Parathyroid adenoma (tissue), 2 donors: ENCODE measurements around the gene QRICH1.
"Not testable (repeated sequence)": the region's sequence is repeated elsewhere in the genome, so short reads cannot be mapped to it uniquely, and the experiment has no call there.

Source experiments
- H2AFZ ChIP-seq: fragments of 300-600 bp; sonication (generic); one replicate; pipeline ENCODE4 v1.7.0; 2017; ENCODE audit warnings: antibody characterized with exemption, mild to moderate bottlenecking
- H3K27ac ChIP-seq: fragments of 300-600 bp; sonication (generic); one replicate; pipeline ENCODE4 v1.7.0; 2017
- H3K27me3 ChIP-seq: fragments of 300-600 bp; sonication (generic); one replicate; pipeline ENCODE4 v1.7.0; 2017; ENCODE audit warnings: low read length; ENCODE audit not compliant: control insufficient read depth, insufficient read depth
- H3K36me3 ChIP-seq: fragments of 300-600 bp; sonication (generic); one replicate; pipeline ENCODE4 v1.7.0; 2017; ENCODE audit warnings: low read length; ENCODE audit not compliant: control insufficient read depth, insufficient read depth
- H3K4me1 ChIP-seq: fragments of 300-600 bp; sonication (generic); one replicate; pipeline ENCODE4 v1.7.0; 2017; ENCODE audit warnings: control low read depth
- H3K4me2 ChIP-seq: fragments of 300-600 bp; sonication (generic); one replicate; pipeline ENCODE4 v1.7.0; 2017; ENCODE audit warnings: low read length
- H3K4me3 ChIP-seq: fragments of 300-600 bp; sonication (generic); one replicate; pipeline ENCODE4 v1.7.0; 2017; ENCODE audit warnings: low read depth, low read length
- H3K79me2 ChIP-seq: fragments of 300-600 bp; sonication (generic); one replicate; pipeline ENCODE4 v1.7.0; 2017; ENCODE audit warnings: control low read depth
- H3K9ac ChIP-seq: fragments of 300-600 bp; sonication (generic); one replicate; pipeline ENCODE4 v1.7.0; 2017; ENCODE audit warnings: mild to moderate bottlenecking
- H3K9me3 ChIP-seq: fragments of 300-600 bp; sonication (generic); one replicate; pipeline ENCODE4 v1.7.0; 2017; ENCODE audit warnings: low read length; ENCODE audit not compliant: control insufficient read depth
- TF ChIP-seq, protein P1 (sequence below): fragments of 300-600 bp; sonication (generic); IDR thresholded peaks from one replicate; pipeline ENCODE4 v1.7.0; 2017; ENCODE audit warnings: antibody characterized with exemption, mild to moderate bottlenecking
- donor health status: primary hyperparathyroidism.

Gene QRICH1

GRCh38 chr3:49012441-49013017 lies 81.3 kb downstream of the QRICH1 start:
- H3K36me3 ChIP-seq, result no peaks in the 10 kb centered on the region
- TF ChIP-seq, protein P1, sequence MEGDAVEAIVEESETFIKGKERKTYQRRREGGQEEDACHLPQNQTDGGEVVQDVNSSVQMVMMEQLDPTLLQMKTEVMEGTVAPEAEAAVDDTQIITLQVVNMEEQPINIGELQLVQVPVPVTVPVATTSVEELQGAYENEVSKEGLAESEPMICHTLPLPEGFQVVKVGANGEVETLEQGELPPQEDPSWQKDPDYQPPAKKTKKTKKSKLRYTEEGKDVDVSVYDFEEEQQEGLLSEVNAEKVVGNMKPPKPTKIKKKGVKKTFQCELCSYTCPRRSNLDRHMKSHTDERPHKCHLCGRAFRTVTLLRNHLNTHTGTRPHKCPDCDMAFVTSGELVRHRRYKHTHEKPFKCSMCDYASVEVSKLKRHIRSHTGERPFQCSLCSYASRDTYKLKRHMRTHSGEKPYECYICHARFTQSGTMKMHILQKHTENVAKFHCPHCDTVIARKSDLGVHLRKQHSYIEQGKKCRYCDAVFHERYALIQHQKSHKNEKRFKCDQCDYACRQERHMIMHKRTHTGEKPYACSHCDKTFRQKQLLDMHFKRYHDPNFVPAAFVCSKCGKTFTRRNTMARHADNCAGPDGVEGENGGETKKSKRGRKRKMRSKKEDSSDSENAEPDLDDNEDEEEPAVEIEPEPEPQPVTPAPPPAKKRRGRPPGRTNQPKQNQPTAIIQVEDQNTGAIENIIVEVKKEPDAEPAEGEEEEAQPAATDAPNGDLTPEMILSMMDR, result no peak
- H3K79me2 ChIP-seq, result peaks cover 3% of the 10 kb centered on the region
- no peaks in the 10 kb centered on the region for H3K9me3 ChIP-seq
- no peak overlapping the region for H2AFZ ChIP-seq
- no peak overlapping the region for H3K9ac ChIP-seq
- no peaks in the 10 kb centered on the region for H3K27me3 ChIP-seq
- H3K27ac ChIP-seq, result no peak overlapping the region
- no peak overlapping the region for H3K4me3 ChIP-seq
- H3K4me1 ChIP-seq, result peaks cover 4% of the 10 kb centered on the region
- H3K4me2 ChIP-seq, result no peak overlapping the region

DNA sequence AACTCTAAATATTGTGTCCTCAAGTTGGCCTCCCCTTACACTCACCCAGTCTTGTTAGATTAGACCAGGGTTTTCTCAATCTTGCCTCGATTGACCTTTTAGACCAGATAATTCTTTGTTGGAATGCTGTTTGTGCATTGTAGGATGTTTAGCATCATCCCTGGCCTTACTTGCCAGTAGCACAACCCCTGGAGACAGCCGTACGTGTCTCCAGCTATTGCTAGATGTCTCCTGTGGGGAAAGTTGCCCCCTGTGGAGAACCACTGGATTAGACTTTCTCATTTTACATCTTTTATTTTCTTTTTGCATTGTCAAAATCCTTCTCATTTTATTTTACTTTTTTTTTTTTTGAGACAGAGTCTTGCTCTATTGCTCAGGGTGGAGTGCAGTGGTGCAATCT lies 84.5 kb downstream of the QRICH1 start:
- Histone ChIP-seq H3K4me1 (peaks cover 6% of the 10 kb centered on the region), H3K9ac (no peak overlapping the region)

DNA sequence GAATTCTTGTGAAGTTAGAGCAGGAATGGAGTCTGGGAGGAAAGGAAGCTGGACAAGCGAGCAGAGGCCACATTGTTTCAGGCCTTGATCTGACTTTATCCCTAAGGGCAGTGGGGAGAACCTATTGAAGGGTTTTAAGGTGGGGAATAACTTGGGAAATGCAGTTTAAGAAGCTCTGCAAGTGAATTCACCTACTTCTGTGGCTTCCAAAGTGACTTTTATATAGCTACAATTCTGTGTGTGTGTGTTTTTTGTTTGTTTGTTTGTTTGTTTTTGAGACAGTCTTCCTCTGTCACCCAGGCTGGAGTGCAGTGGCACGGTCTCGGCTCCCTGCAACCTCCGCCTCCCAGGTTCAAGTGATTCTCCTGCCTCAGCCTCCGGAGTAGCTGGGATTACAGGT lies 85.2 kb downstream of the QRICH1 start:
- H3K9ac ChIP-seq, H3K4me1 ChIP-seq, H3K9me3 ChIP-seq, H3K4me3 ChIP-seq, H3K36me3 ChIP-seq, H3K27me3 ChIP-seq, H2AFZ ChIP-seq: not testable (repeated sequence)
- Histone ChIP-seq H3K79me2 (peaks cover 19% of the 10 kb centered on the region), H3K27ac (peak overlapping the region; percentile 87), H3K4me2 (peak overlapping the region; percentile 0)

More for the DNA sequence above, 84.5 kb downstream of the QRICH1 start:
- Histone ChIP-seq H3K4me2 (no peak overlapping the region), H2AFZ (no peak overlapping the region), H3K79me2 (peaks cover 16% of the 10 kb centered on the region), H3K4me3 (no peak overlapping the region), H3K36me3 (no peaks in the 10 kb centered on the region), H3K9me3 (no peaks in the 10 kb centered on the region), H3K27ac (no peak overlapping the region), H3K27me3 (no peaks in the 10 kb centered on the region)
- TF ChIP-seq, protein P1, result no peak

- TF ChIP-seq, protein P1, result no peak
- peak overlapping the region; percentile 87 for H3K27ac ChIP-seq
These were observed 85.9 kb downstream of the QRICH1 start for GRCh38 chr3:49007771-49008528.

DNA sequence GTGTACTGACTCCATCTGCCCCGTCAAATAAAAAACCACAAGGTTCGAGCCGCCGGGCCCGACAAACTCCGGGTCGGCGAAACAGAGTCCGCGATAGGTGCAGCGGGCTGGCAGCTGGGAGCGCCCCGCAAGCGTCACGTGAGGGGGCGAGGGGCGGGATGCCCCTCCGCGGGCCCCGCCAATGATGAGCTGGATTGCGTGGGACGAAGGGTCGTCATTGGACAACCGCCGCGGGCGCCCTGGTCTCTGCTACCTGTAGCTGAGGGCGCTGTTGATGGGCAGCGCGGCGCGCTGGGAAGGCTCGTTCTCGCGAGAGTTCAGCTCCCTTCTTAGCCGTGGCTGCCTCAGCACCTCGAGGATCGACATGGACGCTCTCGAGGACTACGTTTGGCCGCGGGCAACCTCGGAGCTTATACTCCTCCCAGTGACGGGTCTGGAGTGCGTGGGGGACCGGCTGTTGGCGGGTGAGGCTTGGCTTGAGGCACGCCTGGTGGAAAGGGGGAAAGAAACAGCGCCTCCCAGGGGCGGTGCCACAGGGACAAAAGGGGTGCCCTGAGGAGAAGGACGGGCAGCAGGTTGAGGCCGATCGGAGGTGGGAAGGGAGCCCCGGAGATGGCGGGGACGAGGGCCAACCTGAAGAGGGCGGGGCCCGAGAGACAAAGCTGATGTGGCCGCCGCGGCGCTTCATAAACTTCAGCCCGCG lies 86.7 kb downstream of the QRICH1 start, which contains the start of gene WDR6:
WDR6 (plus strand) TSS at position 324 of the 703 bp plus-strand sequence; CDS start at position 365, 41 bp downstream.
- peak within 1 kb of the TSS; percentile 87 for H3K27ac ChIP-seq
- no peaks in the 10 kb centered on the region for H3K36me3 ChIP-seq
- peak within 1 kb of the TSS; percentile 100 for H3K4me2 ChIP-seq
- H3K4me1 ChIP-seq, result peaks cover 6% of the 10 kb centered on the region
- H3K4me3 ChIP-seq, result peak within 1 kb of the TSS; percentile 100
- H3K79me2 ChIP-seq, result peaks cover 24% of the 10 kb centered on the region
- H2AFZ ChIP-seq, result peak within 1 kb of the TSS; percentile 78
- no peaks in the 10 kb centered on the region for H3K9me3 ChIP-seq
- TF ChIP-seq, protein P1, result peak; percentile 64
- no peaks in the 10 kb centered on the region for H3K27me3 ChIP-seq
- peak within 1 kb of the TSS; percentile 49 for H3K9ac ChIP-seq

More at GRCh38 chr3:49007771-49008528, 85.9 kb downstream of the QRICH1 start:
- peak overlapping the region; percentile 100 for H3K4me2 ChIP-seq
- H3K79me2 ChIP-seq, result peaks cover 19% of the 10 kb centered on the region
- peak overlapping the region; percentile 100 for H3K4me3 ChIP-seq
- peaks cover 6% of the 10 kb centered on the region for H3K4me1 ChIP-seq
- no peaks in the 10 kb centered on the region for H3K9me3 ChIP-seq
- peak overlapping the region; percentile 78 for H2AFZ ChIP-seq
- H3K9ac ChIP-seq, result peak overlapping the region; percentile 49
- H3K27me3 ChIP-seq, result no peaks in the 10 kb centered on the region
- no peaks in the 10 kb centered on the region for H3K36me3 ChIP-seq
